OCI-LY1 (cell line): Measurements from ENCODE around the gene TEPSIN.

Experiments used
- H2AFZ ChIP-seq: fragments of 200-600 bp; sonication (generic), shearing (Covaris generic); 2 replicates; pipeline ENCODE4 v1.6.0; 2014; ENCODE audit warnings: antibody characterized with exemption, mild to moderate bottlenecking, low read length
- H3F3A ChIP-seq: fragments of 200-600 bp; sonication (generic), shearing (Covaris generic); 2 replicates; pipeline ENCODE4 v1.6.0; 2014; ENCODE audit warnings: mild to moderate bottlenecking, antibody characterized with exemption, low read length, moderate library complexity; ENCODE audit not compliant: insufficient read depth
- H3K27ac ChIP-seq: fragments of 200-600 bp; sonication (generic); 2 replicates; pipeline ENCODE4 v1.5.1; 2014; ENCODE audit warnings: low read length, mixed run types, mild to moderate bottlenecking, low read depth; ENCODE audit not compliant: poor library complexity, severe bottlenecking
- H3K27me3 ChIP-seq: fragments of 200-600 bp; sonication (generic); 2 replicates; pipeline ENCODE4 v1.6.0; 2014; ENCODE audit warnings: antibody characterized with exemption, mild to moderate bottlenecking, low read length, moderate library complexity; ENCODE audit not compliant: insufficient read depth
- H3K36me3 ChIP-seq: fragments of 200-600 bp; sonication (generic); 2 replicates; pipeline ENCODE4 v1.6.1; 2014; ENCODE audit warnings: mild to moderate bottlenecking, antibody characterized with exemption, low read length, moderate library complexity, mixed read lengths; ENCODE audit not compliant: insufficient read depth
- H3K4me1 ChIP-seq: fragments of 200-600 bp; sonication (generic); 2 replicates; pipeline ENCODE4 v1.5.1; 2014; ENCODE audit warnings: mild to moderate bottlenecking, low read length, moderate library complexity; ENCODE audit not compliant: insufficient read depth, severe bottlenecking
- H3K4me2 ChIP-seq: fragments of 200-600 bp; sonication (generic), shearing (Covaris generic); 2 replicates; pipeline ENCODE4 v1.6.1; 2014; ENCODE audit warnings: low read length
- H3K4me3 ChIP-seq: fragments of 200-600 bp; sonication (generic); 2 replicates; pipeline ENCODE4 v1.5.1; 2014; ENCODE audit warnings: low read length, low read depth, mild to moderate bottlenecking, mixed read lengths; ENCODE audit not compliant: poor library complexity, severe bottlenecking
- H3K79me2 ChIP-seq: fragments of 200-600 bp; shearing (Covaris generic); 2 replicates; pipeline ENCODE4 v1.6.1; 2016; ENCODE audit warnings: mixed run types, low read length, mixed read lengths; ENCODE audit not compliant: insufficient read depth
- H3K9ac ChIP-seq: fragments of 200-600 bp; sonication (generic), shearing (Covaris generic); 2 replicates; pipeline ENCODE4 v1.6.1; 2014; ENCODE audit warnings: mild to moderate bottlenecking, low read length, mixed read lengths
- H3K9me2 ChIP-seq: fragments of 200-600 bp; sonication (generic), shearing (Covaris generic); 2 replicates; pipeline ENCODE4 v1.6.1; 2014; ENCODE audit warnings: low read depth, mild to moderate bottlenecking, low read length, mixed read lengths
- H3K9me3 ChIP-seq: fragments of 200-600 bp; shearing (Covaris generic); 2 replicates; pipeline ENCODE4 v1.6.1; 2014; ENCODE audit warnings: low read length, mixed read lengths
- H4K20me1 ChIP-seq: fragments of 200-600 bp; sonication (generic), shearing (Covaris generic); 2 replicates; pipeline ENCODE4 v1.6.0; 2016; ENCODE audit warnings: mild to moderate bottlenecking, low read length; ENCODE audit not compliant: insufficient read depth
- EZH2 ChIP-seq: fragments of 200-600 bp; sonication (generic), shearing (Covaris generic); IDR thresholded peaks from 2 replicates; pipeline ENCODE4 v1.8.0; 2017; ENCODE audit warnings: borderline replicate concordance, mixed run types, mild to moderate bottlenecking, antibody characterized with exemption, low read length, moderate library complexity, mixed read lengths
- TF ChIP-seq, protein P1 (sequence below): fragments of 200-600 bp; sonication (generic), shearing (Covaris generic); IDR thresholded peaks from 2 replicates; pipeline ENCODE4 v1.5.1; 2017; ENCODE audit warnings: mild to moderate bottlenecking, antibody characterized with exemption, low read length, moderate library complexity, mixed read lengths

Gene TEPSIN

GRCh38 chr17:81218991-81219390, 19.9 kb downstream of the TEPSIN start:
- Histone ChIP-seq H2AFZ (no peak overlapping the region), H3K27me3 (no peaks in the 10 kb centered on the region), H3K9me3 (no peaks in the 10 kb centered on the region), H3F3A (no peaks in the 10 kb centered on the region), H3K4me3 (no peak overlapping the region), H4K20me1 (no peaks in the 10 kb centered on the region), H3K27ac (no peak overlapping the region), H3K4me2 (no peak overlapping the region), H3K9me2 (no peaks in the 10 kb centered on the region), H3K4me1 (peaks cover 18% of the 10 kb centered on the region), H3K36me3 (0 out of 2 replicates have a peak, but pooled peaks cover 7% of the 10 kb centered on the region), H3K79me2 (no peaks in the 10 kb centered on the region), H3K9ac (no peak overlapping the region)
- TF ChIP-seq, protein P1, sequence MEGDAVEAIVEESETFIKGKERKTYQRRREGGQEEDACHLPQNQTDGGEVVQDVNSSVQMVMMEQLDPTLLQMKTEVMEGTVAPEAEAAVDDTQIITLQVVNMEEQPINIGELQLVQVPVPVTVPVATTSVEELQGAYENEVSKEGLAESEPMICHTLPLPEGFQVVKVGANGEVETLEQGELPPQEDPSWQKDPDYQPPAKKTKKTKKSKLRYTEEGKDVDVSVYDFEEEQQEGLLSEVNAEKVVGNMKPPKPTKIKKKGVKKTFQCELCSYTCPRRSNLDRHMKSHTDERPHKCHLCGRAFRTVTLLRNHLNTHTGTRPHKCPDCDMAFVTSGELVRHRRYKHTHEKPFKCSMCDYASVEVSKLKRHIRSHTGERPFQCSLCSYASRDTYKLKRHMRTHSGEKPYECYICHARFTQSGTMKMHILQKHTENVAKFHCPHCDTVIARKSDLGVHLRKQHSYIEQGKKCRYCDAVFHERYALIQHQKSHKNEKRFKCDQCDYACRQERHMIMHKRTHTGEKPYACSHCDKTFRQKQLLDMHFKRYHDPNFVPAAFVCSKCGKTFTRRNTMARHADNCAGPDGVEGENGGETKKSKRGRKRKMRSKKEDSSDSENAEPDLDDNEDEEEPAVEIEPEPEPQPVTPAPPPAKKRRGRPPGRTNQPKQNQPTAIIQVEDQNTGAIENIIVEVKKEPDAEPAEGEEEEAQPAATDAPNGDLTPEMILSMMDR: no peak
- no peak for TF ChIP-seq EZH2

DNA sequence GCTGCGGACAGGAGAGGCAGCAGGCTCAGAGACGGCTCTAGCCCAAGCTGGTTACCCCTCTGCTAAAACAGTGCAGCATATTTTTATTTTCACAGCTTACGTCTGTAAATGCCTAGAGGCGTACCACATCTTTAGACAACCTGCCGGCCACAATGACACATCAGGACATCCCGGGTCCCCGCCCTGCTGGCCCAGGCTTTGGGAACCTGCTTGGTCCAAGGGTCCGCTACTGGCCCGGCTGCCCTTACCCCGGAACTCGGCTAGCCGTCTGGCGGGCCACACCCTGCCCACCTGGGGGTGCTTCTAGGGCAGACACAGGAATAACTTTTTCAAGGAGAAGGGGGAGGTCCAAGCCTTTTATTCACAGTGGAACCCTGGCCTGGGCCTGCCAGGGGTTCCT, 20.4 kb downstream of the TEPSIN start:
- H3K27me3 ChIP-seq: no peaks in the 10 kb centered on the region
- H4K20me1 ChIP-seq: no peaks in the 10 kb centered on the region
- no peaks in the 10 kb centered on the region for H3F3A ChIP-seq
- H3K4me2 ChIP-seq: no peak overlapping the region
- no peak for TF ChIP-seq EZH2
- TF ChIP-seq, protein P1: no peak
- H3K4me3 ChIP-seq: no peak overlapping the region
- H3K79me2 ChIP-seq: no peaks in the 10 kb centered on the region
- no peak overlapping the region for H3K9ac ChIP-seq
- H3K9me3 ChIP-seq: no peaks in the 10 kb centered on the region
- no peak overlapping the region for H2AFZ ChIP-seq
- no peak overlapping the region for H3K27ac ChIP-seq
- no peaks in the 10 kb centered on the region for H3K9me2 ChIP-seq
- H3K4me1 ChIP-seq: peaks cover 15% of the 10 kb centered on the region
- 0 out of 2 replicates have a peak, but pooled peaks cover 7% of the 10 kb centered on the region for H3K36me3 ChIP-seq

GRCh38 chr17:81217491-81217890, 21.4 kb downstream of the TEPSIN start:
- H3K79me2 ChIP-seq: no peaks in the 10 kb centered on the region
- no peak overlapping the region for H3K9ac ChIP-seq
- H3K36me3 ChIP-seq: 0 out of 2 replicates have a peak, but pooled peaks cover 7% of the 10 kb centered on the region
- H3K4me3 ChIP-seq: no peak overlapping the region
- no peaks in the 10 kb centered on the region for H3K27me3 ChIP-seq
- H3F3A ChIP-seq: no peaks in the 10 kb centered on the region
- TF ChIP-seq, protein P1: no peak
- no peak for TF ChIP-seq EZH2
- no peaks in the 10 kb centered on the region for H3K9me3 ChIP-seq
- no peaks in the 10 kb centered on the region for H3K9me2 ChIP-seq
- H3K27ac ChIP-seq: no peak overlapping the region
- no peak overlapping the region for H3K4me2 ChIP-seq
- H4K20me1 ChIP-seq: no peaks in the 10 kb centered on the region
- no peak overlapping the region for H2AFZ ChIP-seq
- peaks cover 13% of the 10 kb centered on the region for H3K4me1 ChIP-seq
